ENCODE measurements around the gene SFTA2. TPM values are rescaled to one million over a fixed set of nuclear protein-coding genes. Genes with fewer than 3 reads are reported as not detected.

SFTA2 gene
- total and polyA plus RNA-seq, 4 donors: 65.4 to 2,392 (median 573) TPM

GRCh38 chr6:30955367-30956042 lies 23.5 kb upstream of the SFTA2 start:
- no peaks in the 10 kb centered on the region for H3K36me3 ChIP-seq (ENCODE audit: control insufficient read depth in 4 of 4, insufficient read depth in 4 of 4, low read length in 4 of 4)
- ATAC-seq (ENCODE audit: insufficient read depth, low FRiP score): peak; percentile 87
- H3K4me1 ChIP-seq (ENCODE audit: control insufficient read depth in 5 of 5, insufficient read depth in 5 of 5, low read length in 5 of 5): peaks cover 0 to 12% (median 0%) of the 10 kb centered on the region in 5 donors
- peaks cover 0 to 4% (median 0%) of the 10 kb centered on the region in 4 donors for H3K9me3 ChIP-seq (ENCODE audit: control insufficient read depth in 4 of 4, insufficient read depth in 3 of 4, low read length in 3 of 4)
- H3K27ac ChIP-seq (ENCODE audit: low read depth in 1 of 2, low read length in 1 of 2): peak overlapping the region in 1 of 2 donors; percentile 81
- peak overlapping the region; percentile 44 to 63 for H3K9ac ChIP-seq (ENCODE audit: insufficient read depth in 1 of 2, low read length in 2 of 2)
- peak; percentile 63 to 73 (median 69) for DNase-seq
- WGBS, 2 donors: 2% methylated on average over 46 of the region's 46 CpGs
- H3K4me3 ChIP-seq: peak overlapping the region; percentile 27
- no peak for TF ChIP-seq CTCF (IDR thresholded peaks at IDR 0.05; ENCODE audit: control extremely low read depth, extremely low read depth)
- H3K27me3 ChIP-seq (ENCODE audit: control insufficient read depth in 3 of 3, insufficient read depth in 3 of 3, low read length in 2 of 3): peaks cover 0 to 8% (median 2%) of the 10 kb centered on the region in 3 donors

GRCh38 chr6:30954631-30955366 lies 22.8 kb upstream of the SFTA2 start:
- Histone ChIP-seq H3K4me3 (no peak overlapping the region), H3K36me3 (ENCODE audit: control insufficient read depth in 4 of 4, insufficient read depth in 4 of 4, low read length in 4 of 4) (no peaks in the 10 kb centered on the region), H3K27me3 (ENCODE audit: control insufficient read depth in 3 of 3, insufficient read depth in 3 of 3, low read length in 2 of 3) (peaks cover 0 to 8% (median 0%) of the 10 kb centered on the region in 3 donors), H3K27ac (ENCODE audit: low read depth in 1 of 2, low read length in 1 of 2) (peak overlapping the region in 1 of 2 donors; percentile 81), H3K9me3 (ENCODE audit: control insufficient read depth in 4 of 4, insufficient read depth in 3 of 4, low read length in 3 of 4) (peaks cover 0 to 4% (median 0%) of the 10 kb centered on the region in 4 donors), H3K9ac (ENCODE audit: insufficient read depth in 1 of 2, low read length in 2 of 2) (peak overlapping the region; percentile 44 to 63), H3K4me1 (ENCODE audit: control insufficient read depth in 5 of 5, insufficient read depth in 5 of 5, low read length in 5 of 5) (peaks cover 0 to 12% (median 0%) of the 10 kb centered on the region in 5 donors)
- no peak for ATAC-seq (ENCODE audit: insufficient read depth, low FRiP score)
- DNase-seq: no peak
- no peak for TF ChIP-seq CTCF (IDR thresholded peaks at IDR 0.05; ENCODE audit: control extremely low read depth, extremely low read depth)
- 62 to 63% methylated on average over 9 of the region's 9 CpGs for WGBS, 2 donors

- no peak overlapping the region for H3K4me3 ChIP-seq
- peaks cover 0 to 8% (median 0%) of the 10 kb centered on the region in 3 donors for H3K27me3 ChIP-seq (ENCODE audit: control insufficient read depth in 3 of 3, insufficient read depth in 3 of 3, low read length in 2 of 3)
- DNase-seq (no peak), ATAC-seq (ENCODE audit: insufficient read depth, low FRiP score) (no peak)
- no peak overlapping the region for H3K9ac ChIP-seq (ENCODE audit: insufficient read depth in 1 of 2, low read length in 2 of 2)
- no peak overlapping the region for H3K27ac ChIP-seq (ENCODE audit: low read depth in 1 of 2, low read length in 1 of 2)
- H3K36me3 ChIP-seq (ENCODE audit: control insufficient read depth in 4 of 4, insufficient read depth in 4 of 4, low read length in 4 of 4): no peaks in the 10 kb centered on the region
- peaks cover 0 to 4% (median 0%) of the 10 kb centered on the region in 4 donors for H3K9me3 ChIP-seq (ENCODE audit: control insufficient read depth in 4 of 4, insufficient read depth in 3 of 4, low read length in 3 of 4)
- no peak for TF ChIP-seq CTCF (IDR thresholded peaks at IDR 0.05; ENCODE audit: control extremely low read depth, extremely low read depth)
- WGBS, 2 donors: 83 to 87% methylated on average over 5 of the region's 5 CpGs
- peaks cover 0 to 12% (median 0%) of the 10 kb centered on the region in 5 donors for H3K4me1 ChIP-seq (ENCODE audit: control insufficient read depth in 5 of 5, insufficient read depth in 5 of 5, low read length in 5 of 5)
Measured at GRCh38 chr6:30951907-30952469, 20.0 kb upstream of the SFTA2 start.

Measured in lung (tissue), 12 donors.